ENCODE results near the gene LGALS12. TPM values are rescaled to one million over a fixed set of nuclear protein-coding genes. Genes with fewer than 3 reads are reported as not detected.

LGALS12 gene, protein sequence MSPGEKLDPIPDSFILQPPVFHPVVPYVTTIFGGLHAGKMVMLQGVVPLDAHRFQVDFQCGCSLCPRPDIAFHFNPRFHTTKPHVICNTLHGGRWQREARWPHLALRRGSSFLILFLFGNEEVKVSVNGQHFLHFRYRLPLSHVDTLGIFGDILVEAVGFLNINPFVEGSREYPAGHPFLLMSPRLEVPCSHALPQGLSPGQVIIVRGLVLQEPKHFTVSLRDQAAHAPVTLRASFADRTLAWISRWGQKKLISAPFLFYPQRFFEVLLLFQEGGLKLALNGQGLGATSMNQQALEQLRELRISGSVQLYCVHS
- 1 to 10 TPM in 1 of 2 donors, not detected in 1; 2.9 TPM for total RNA-seq

DNA sequence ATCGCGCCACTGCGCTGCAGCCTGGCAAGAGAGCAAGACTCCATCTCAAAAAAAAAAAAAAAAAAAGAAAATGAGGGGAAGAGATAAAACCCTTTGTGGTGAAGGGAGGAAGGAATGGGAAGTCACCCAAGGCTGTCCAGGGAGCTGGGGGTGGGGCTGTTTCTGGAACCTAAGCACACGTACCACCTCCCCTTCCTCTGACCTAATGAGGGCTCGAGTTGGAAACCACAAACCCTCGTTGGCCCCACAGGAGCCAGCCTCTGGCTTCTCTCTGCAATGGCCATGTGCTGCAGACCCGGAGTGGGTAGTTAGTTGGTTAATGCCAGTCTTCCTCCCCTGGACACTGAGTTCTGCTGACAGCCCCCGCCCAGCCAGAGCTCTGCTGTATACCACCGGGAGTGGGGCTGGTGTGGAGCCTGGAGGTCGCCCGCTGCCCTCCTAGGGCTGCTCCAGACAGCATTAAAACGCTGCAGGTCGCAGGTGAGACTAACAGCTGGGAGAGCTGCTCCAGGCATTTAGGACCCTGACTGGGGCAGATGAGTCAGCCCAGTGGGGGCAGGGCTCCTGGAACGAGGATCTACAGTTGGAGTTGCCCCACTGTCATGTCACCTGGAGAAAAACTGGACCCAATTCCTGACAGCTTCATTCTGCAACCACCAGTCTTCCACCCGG lies at the start of gene LGALS12:
Gene LGALS12 (plus strand): TSS at position 228 of the 672 bp plus-strand sequence. CDS start 375 bp downstream, at position 603.
- no peak for DNase-seq (ENCODE audit: low spot score)
- TF ChIP-seq, protein P1, sequence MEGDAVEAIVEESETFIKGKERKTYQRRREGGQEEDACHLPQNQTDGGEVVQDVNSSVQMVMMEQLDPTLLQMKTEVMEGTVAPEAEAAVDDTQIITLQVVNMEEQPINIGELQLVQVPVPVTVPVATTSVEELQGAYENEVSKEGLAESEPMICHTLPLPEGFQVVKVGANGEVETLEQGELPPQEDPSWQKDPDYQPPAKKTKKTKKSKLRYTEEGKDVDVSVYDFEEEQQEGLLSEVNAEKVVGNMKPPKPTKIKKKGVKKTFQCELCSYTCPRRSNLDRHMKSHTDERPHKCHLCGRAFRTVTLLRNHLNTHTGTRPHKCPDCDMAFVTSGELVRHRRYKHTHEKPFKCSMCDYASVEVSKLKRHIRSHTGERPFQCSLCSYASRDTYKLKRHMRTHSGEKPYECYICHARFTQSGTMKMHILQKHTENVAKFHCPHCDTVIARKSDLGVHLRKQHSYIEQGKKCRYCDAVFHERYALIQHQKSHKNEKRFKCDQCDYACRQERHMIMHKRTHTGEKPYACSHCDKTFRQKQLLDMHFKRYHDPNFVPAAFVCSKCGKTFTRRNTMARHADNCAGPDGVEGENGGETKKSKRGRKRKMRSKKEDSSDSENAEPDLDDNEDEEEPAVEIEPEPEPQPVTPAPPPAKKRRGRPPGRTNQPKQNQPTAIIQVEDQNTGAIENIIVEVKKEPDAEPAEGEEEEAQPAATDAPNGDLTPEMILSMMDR (IDR thresholded peaks at IDR 0.05), result no peak
- no peaks in the 10 kb centered on the region for H3K36me3 ChIP-seq
- H3K9me3 ChIP-seq, result no peaks in the 10 kb centered on the region
- H3K27me3 ChIP-seq, result no peaks in the 10 kb centered on the region
- H3K27ac ChIP-seq, result no peak within 1 kb of the TSS
- no peak within 1 kb of the TSS for H3K4me3 ChIP-seq
- H3K4me1 ChIP-seq, result peaks cover 0 to 24% of the 10 kb centered on the region in 2 donors

DNA sequence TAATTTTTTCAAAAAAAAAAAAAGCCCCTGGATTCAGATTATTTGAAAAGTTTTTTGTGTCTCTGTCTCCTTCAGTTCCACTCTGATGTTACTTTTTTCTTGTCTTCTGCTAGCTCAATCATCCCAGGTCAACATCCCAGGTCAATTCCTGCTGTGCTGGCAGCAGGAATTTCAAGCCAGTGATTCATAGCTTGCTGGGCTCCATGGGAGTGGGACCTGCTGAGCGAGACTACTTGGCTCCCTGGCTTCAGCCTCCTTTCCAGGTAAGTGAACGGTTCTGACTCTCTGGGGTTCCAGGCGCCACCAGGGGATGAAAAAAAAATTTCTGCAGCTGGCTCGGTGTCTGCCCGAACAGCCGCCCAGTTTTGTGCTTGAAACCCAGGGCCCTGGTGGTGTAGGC lies 46.3 kb upstream of the LGALS12 start:
- no peaks in the 10 kb centered on the region for H3K9me3 ChIP-seq
- H3K4me3 ChIP-seq, result no peak overlapping the region
- DNase-seq (ENCODE audit: low spot score), result no peak
- H3K27ac ChIP-seq, result no peak overlapping the region
- H3K4me1 ChIP-seq, result no peaks in the 10 kb centered on the region
- TF ChIP-seq, protein P1 (IDR thresholded peaks at IDR 0.05), result no peak
- no peaks in the 10 kb centered on the region for H3K27me3 ChIP-seq
- H3K36me3 ChIP-seq, result no peaks in the 10 kb centered on the region

DNA sequence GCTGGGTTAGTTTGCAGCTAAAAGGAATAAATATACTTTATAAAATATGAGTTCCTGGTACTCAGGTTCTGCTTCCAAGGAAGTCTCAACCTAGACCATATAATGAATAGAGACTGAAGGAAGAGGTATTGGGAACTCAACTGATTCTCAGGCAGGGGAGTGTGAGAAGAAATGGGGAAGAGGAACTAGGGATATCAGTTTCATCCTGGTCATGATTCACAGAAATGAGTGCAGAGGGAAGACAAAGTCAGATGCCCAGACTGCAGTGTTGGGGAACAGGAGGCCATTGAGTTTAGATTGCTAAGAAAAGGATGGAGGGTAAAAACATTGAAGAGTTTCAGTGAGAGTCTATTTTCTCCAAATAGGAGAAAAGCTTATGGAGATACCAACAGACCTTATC lies 43.7 kb upstream of the LGALS12 start:
- TF ChIP-seq, protein P1 (IDR thresholded peaks at IDR 0.05), result no peak
- Histone ChIP-seq H3K4me3 (no peak overlapping the region), H3K27ac (no peak overlapping the region), H3K27me3 (no peaks in the 10 kb centered on the region), H3K36me3 (no peaks in the 10 kb centered on the region), H3K4me1 (no peaks in the 10 kb centered on the region), H3K9me3 (no peaks in the 10 kb centered on the region)
- DNase-seq (ENCODE audit: low spot score), result no peak

DNA sequence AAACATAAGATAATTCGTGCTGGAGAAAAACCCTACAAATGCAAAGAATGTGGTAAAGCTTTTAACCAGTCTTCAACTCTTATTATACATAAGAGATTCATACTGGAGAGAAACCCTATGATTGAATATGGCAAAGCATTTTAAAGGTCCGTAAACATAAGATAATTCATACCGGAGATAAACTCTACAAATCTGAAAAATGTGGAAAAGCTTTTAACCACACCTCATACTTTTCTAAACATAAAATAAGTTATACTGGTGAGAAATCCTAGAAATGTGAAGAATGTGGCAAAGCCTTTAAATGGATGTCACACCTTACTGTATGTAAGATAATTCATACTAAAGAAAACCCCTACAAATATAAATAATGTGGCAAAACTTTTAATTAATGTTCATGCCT lies 35.6 kb upstream of the LGALS12 start:
- Histone ChIP-seq H3K36me3 (no peaks in the 10 kb centered on the region), H3K27ac (no peak overlapping the region), H3K27me3 (no peaks in the 10 kb centered on the region), H3K4me1 (no peaks in the 10 kb centered on the region), H3K9me3 (no peaks in the 10 kb centered on the region), H3K4me3 (no peak overlapping the region)
- no peak for DNase-seq (ENCODE audit: low spot score)
- TF ChIP-seq, protein P1 (IDR thresholded peaks at IDR 0.05), result no peak

DNA sequence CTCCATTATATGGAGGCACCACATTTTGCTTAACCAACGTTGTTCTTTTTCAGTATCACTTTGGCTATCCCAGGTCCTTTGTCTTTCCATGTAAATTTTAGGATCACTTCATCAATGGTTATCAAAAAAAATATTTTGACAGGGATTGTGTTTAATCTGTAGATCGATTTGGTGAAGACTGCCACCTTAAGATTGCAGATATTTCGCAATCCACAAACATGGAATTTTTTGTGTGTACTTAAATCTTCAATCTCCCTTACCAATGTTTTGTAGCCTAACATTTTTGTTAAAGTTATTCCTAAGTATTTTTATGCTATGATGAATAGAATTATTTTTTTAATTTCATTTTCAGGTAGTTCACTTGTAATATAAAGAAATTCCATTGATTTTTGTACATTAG lies 33.5 kb upstream of the LGALS12 start:
- Histone ChIP-seq H3K36me3 (no peaks in the 10 kb centered on the region), H3K27ac (no peak overlapping the region), H3K4me1 (no peaks in the 10 kb centered on the region), H3K4me3 (no peak overlapping the region), H3K27me3 (no peaks in the 10 kb centered on the region), H3K9me3 (peaks cover 0 to 15% of the 10 kb centered on the region in 2 donors)
- TF ChIP-seq, protein P1 (IDR thresholded peaks at IDR 0.05), result no peak
- DNase-seq (ENCODE audit: low spot score), result no peak

Measured in right atrium auricular region (tissue), 2 donors.